Small intestine (tissue), 7 donors: ENCODE data around the gene PFDN1. TPM values are rescaled to one million over a fixed set of nuclear protein-coding genes. Genes with fewer than 3 reads are reported as not detected.

Experiments
- DNase-seq, 2 donors: peaks; one replicate each; pipeline versions ENCODE4 v3.0.0 to v3.0.0-alpha.2; 2013
- FAIRE-seq: peaks from 2 replicates; lab custom pipeline; 2012; peaks lifted over from hg19 to GRCh38; lab: Jason Lieb, UNC
- H3K27ac ChIP-seq, 3 donors: one replicate each; pipeline ENCODE4 v1.5.1; 2013; ENCODE audit warnings: low read length in 2 of 3, mild to moderate bottlenecking in 2 of 3, control low read depth in 1 of 3, inconsistent platforms in 1 of 3, low read depth in 1 of 3, moderate library complexity in 1 of 3
- H3K27me3 ChIP-seq, 3 donors: one replicate each; pipeline ENCODE4 v1.6.1; 2013; ENCODE audit warnings: low read length in 3 of 3, inconsistent platforms in 1 of 3; ENCODE audit not compliant: control insufficient read depth in 3 of 3, insufficient read depth in 3 of 3
- H3K36me3 ChIP-seq, 3 donors: one replicate each; pipeline ENCODE4 v1.6.1; 2013; ENCODE audit warnings: low read length in 3 of 3, inconsistent platforms in 1 of 3, low read depth in 1 of 3, mild to moderate bottlenecking in 1 of 3, moderate library complexity in 1 of 3; ENCODE audit not compliant: control insufficient read depth in 3 of 3, insufficient read depth in 2 of 3
- H3K4me1 ChIP-seq, 3 donors: one replicate each; pipeline ENCODE4 v1.6.1; 2013; ENCODE audit warnings: low read length in 2 of 3, inconsistent platforms in 1 of 3, low read depth in 1 of 3, mild to moderate bottlenecking in 1 of 3, moderate library complexity in 1 of 3; ENCODE audit not compliant: control insufficient read depth in 3 of 3, insufficient read depth in 2 of 3
- H3K4me3 ChIP-seq, 3 donors: one replicate each; pipeline ENCODE4 v1.5.1; 2013; ENCODE audit warnings: low read length in 3 of 3, control low read depth in 1 of 3, inconsistent platforms in 1 of 3, low read depth in 1 of 3, mild to moderate bottlenecking in 1 of 3, moderate library complexity in 1 of 3
- H3K9me3 ChIP-seq, 2 donors: one replicate each; pipeline ENCODE4 v1.6.1; 2013; ENCODE audit warnings: low read depth in 1 of 2, low read length in 1 of 2; ENCODE audit not compliant: control insufficient read depth in 2 of 2, insufficient read depth in 1 of 2
- WGBS, 3 donors: extraction: QIAGEN DNeasy Blood & Tissue Kit; methylation state at CpG; one replicate each; pipeline ENCODE4 v1.1.7; 2013; 5-methylcytosine and 5-hydroxymethylcytosine counted together
- polyA plus RNA-seq, 4 donors: library from polyadenylated mRNA; stranded (reverse) in 3 of 4; unstranded in 1 of 4; fragments of 200-250 nt in 3 of 4; fragments of 120-200 nt in 1 of 4; gene quantifications; one replicate each; pipeline versions ENCODE4 v1.2.1 to v1.2.3, GENCODE V29; 2013
- donor health status: healthy with polysubstance abuse.
- donor health status: control.
- donor health status: control.
- donor health status: Bipolar disorder and iron deficiency.
- donor health status: healthy.

Gene PFDN1
- polyA plus RNA-seq, 4 donors, result 53.8 to 73.1 (median 66.8) TPM

- H3K27me3 ChIP-seq, result no peaks in the 10 kb centered on the region
- peaks cover 4 to 29% (median 17%) of the 10 kb centered on the region in 3 donors for H3K36me3 ChIP-seq
- 92 to 95% (median 94%) methylated on average over 2 of the region's 2 CpGs for WGBS, 3 donors
- DNase-seq (no peak), FAIRE-seq (no peak)
- no peak overlapping the region for H3K27ac ChIP-seq
- no peak overlapping the region for H3K4me3 ChIP-seq
- H3K9me3 ChIP-seq, result no peaks in the 10 kb centered on the region
- peaks cover 0 to 6% (median 5%) of the 10 kb centered on the region in 3 donors for H3K4me1 ChIP-seq
Observed at GRCh38 chr5:140338908-140339307, 36.0 kb upstream of the PFDN1 start.

DNA sequence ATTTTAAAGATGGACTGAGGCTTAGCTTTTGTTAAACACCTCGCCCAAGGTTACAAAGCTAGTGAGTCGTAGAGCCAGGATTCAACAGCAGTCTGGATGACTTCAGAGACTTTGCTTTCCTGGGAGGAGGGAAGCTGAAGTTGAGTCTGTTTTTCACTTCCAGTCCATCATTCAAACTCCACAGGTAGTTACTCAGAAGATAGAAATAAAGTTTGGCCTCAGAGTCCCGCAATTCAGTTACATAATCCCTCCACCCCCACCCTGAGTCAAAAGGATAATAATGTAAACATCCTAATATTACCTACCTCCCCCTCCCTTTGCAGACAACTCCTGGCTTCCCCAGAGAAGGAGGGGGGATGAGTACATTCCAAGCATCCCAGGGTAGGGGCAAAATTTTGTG lies 35.4 kb upstream of the PFDN1 start:
- WGBS, 3 donors, result 78 to 85% (median 83%) methylated on average over 3 of the region's 3 CpGs
- FAIRE-seq (no peak), DNase-seq (no peak)
- Histone ChIP-seq H3K27ac (no peak overlapping the region), H3K9me3 (no peaks in the 10 kb centered on the region), H3K27me3 (no peaks in the 10 kb centered on the region), H3K4me1 (peaks cover 0 to 6% (median 5%) of the 10 kb centered on the region in 3 donors), H3K4me3 (no peak overlapping the region), H3K36me3 (peaks cover 4 to 30% (median 19%) of the 10 kb centered on the region in 3 donors)

DNA sequence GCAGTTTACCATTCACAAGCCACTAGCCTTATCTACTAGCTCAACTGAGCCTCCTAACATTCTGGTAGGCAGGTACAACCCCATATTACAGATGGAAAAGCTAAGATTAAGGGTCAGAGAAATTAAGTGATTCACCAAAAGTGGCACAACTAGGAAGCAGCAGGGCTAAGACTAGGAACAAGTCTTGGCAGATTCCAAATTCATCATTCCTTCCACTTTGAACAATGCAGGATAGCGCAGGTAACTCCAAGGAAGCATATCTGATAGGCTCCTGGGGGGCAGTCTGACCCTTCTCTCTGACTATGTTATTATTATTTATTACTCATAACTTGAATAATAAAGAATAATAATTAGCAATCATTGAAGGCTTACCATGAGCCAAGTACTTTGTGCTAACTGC lies 35.0 kb upstream of the PFDN1 start:
- H3K4me1 ChIP-seq, result peaks cover 0 to 5% (median 4%) of the 10 kb centered on the region in 3 donors
- no peak for FAIRE-seq

DNA sequence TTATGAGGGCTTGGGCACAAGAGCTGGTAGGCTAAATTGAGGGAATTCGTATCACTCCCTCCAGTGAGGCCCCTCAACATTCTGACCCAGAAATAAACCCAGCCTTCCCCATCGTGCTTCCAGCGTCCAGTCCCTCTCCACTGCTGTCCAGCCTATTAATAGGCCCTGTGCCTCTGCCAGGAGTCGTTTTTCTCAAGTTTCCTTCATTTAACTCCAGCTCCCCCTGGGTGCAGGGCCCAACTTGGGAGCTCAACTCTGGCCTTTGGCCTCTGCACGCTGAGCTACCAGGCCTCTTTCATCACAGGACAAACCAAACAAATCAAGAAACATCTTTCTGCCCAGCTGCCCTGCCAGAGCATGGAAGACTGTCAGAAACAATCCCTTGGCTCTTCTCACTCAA lies 33.5 kb upstream of the PFDN1 start:
- H3K36me3 ChIP-seq, result peaks cover 2 to 19% (median 12%) of the 10 kb centered on the region in 3 donors
- peak overlapping the region in 1 of 3 donors; percentile 14 for H3K27ac ChIP-seq
- H3K4me1 ChIP-seq, result no peaks in the 10 kb centered on the region
- no peak overlapping the region for H3K4me3 ChIP-seq
- DNase-seq, result no peak
- H3K9me3 ChIP-seq, result no peaks in the 10 kb centered on the region
- no peaks in the 10 kb centered on the region for H3K27me3 ChIP-seq
- no peak for FAIRE-seq
- 49 to 63% (median 57%) methylated on average over 5 of the region's 5 CpGs for WGBS, 3 donors

More for the DNA sequence above, 35.0 kb upstream of the PFDN1 start:
- no peak overlapping the region for H3K27ac ChIP-seq
- no peak for DNase-seq
- no peaks in the 10 kb centered on the region for H3K27me3 ChIP-seq
- H3K36me3 ChIP-seq, result peaks cover 2 to 31% (median 20%) of the 10 kb centered on the region in 3 donors
- no peaks in the 10 kb centered on the region for H3K9me3 ChIP-seq
- 90 to 100% (median 100%) methylated on average over 1 of the region's 1 CpG for WGBS, 3 donors
- no peak overlapping the region for H3K4me3 ChIP-seq

DNA sequence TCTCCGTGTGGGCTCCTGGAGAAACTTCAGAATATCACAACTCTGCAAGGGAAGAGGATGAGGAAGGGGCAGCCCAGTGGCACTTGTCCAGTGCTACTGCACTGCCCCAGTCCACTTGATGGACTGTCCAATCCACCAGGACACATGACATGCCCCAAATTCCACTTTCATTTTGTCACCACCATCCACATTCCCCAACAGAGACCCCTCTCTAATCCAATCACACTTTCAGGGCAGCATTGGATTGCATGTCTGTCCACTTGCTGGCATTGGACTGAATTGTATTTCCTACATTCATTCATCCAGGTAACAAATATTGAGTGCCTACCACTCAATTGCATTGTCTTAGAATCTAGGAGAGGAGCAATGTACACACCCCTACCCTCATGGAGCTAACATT lies 28.7 kb upstream of the PFDN1 start:
- no peak for FAIRE-seq
- WGBS, 3 donors, result 82 to 88% (median 85%) methylated on average over 1 of the region's 1 CpG
- Histone ChIP-seq H3K27ac (no peak overlapping the region), H3K9me3 (no peaks in the 10 kb centered on the region), H3K4me3 (no peak overlapping the region), H3K4me1 (no peaks in the 10 kb centered on the region), H3K27me3 (no peaks in the 10 kb centered on the region), H3K36me3 (peaks cover 2 to 15% (median 12%) of the 10 kb centered on the region in 3 donors)
- no peak for DNase-seq

DNA sequence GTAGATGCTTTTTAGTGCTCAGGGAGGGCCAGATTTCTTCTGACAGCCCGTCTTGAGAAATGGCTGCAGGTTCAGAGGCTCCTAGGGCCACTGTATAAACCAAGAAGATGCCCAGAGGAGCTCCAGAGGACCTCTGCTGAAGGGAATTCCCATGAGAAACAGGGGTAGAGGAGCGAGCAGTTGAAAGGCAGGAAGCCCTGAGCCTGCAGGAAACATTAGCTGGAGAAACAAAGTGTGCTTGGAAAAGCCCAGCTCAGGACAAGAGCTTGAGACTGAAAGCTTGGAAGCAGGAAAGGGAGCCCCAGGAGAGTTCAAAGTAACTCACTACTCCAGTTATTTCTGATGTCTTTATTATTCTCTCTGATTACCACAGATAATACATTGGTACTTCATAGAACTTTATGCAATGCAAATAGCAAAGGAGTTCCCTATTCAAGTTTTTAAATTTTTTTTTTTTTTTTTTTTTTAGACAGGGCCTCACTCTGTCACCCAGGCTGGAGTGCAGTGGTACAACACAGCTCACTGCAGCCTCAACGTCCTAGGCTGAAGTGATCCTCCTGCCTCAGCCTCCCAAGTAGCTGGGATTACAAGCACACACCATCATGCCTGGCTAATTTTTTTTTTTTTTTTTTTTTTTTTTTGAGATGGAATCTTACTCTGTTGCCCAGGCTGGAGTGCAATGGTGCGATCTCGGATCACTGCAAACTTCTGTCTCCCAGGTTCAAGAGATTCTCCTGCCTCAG lies 27.0 kb upstream of the PFDN1 start:
- Histone ChIP-seq H3K27ac (no peak overlapping the region), H3K27me3 (no peaks in the 10 kb centered on the region), H3K4me3 (no peak overlapping the region), H3K4me1 (no peaks in the 10 kb centered on the region), H3K9me3 (no peaks in the 10 kb centered on the region), H3K36me3 (peaks cover 2 to 9% (median 5%) of the 10 kb centered on the region in 3 donors)
- DNase-seq (no peak), FAIRE-seq (no peak)
- WGBS, 3 donors, result 64 to 72% (median 68%) methylated on average over 3 to 5 of the region's 5 CpGs

DNA sequence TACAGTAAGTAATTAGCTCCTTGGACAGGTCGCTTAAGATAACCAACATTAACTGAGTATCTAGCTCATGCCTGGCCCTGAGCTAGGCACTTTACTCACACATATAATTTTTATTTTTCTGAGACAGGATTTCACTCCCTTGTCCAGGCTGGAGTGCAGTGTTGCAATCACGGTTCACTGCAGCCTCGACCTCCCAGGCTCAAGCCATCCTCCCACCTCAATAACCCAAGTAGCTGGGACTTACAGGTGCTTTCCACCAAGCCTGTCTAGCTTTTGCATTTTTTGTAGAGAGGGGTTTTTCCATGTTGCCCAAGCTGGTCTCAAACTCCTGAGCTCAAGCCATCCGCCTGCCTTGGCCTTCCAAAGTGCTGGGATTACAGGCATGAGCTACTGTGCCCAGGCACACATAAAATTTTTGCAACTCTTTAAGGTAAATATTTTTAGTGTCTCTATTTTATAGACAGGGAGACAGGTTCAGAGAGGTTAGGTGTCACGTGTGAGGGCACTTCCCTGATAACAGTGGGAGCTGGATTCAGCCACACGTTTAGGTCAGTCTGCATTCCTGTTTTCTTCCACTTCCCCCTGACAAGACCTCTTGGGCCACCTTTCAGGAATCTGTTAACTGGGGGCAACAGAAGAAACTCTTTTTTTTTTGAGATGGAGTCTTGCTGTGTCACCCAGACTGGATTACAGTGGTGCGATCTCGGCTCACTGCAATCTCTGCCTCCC lies 25.3 kb upstream of the PFDN1 start:
- H3K36me3 ChIP-seq, result peaks cover 0 to under 1% (median 0%) of the 10 kb centered on the region in 3 donors
- H3K4me1 ChIP-seq, result no peaks in the 10 kb centered on the region
- no peak overlapping the region for H3K4me3 ChIP-seq
- DNase-seq (no peak), FAIRE-seq (no peak)
- no peaks in the 10 kb centered on the region for H3K27me3 ChIP-seq
- no peaks in the 10 kb centered on the region for H3K9me3 ChIP-seq
- no peak overlapping the region for H3K27ac ChIP-seq
- WGBS, 3 donors, result 77 to 83% (median 80%) methylated on average over 8 of the region's 8 CpGs

- no peaks in the 10 kb centered on the region for H3K4me1 ChIP-seq
- H3K27ac ChIP-seq, result no peak overlapping the region
- no peaks in the 10 kb centered on the region for H3K9me3 ChIP-seq
- H3K36me3 ChIP-seq, result no peaks in the 10 kb centered on the region
- DNase-seq, result no peak
- no peaks in the 10 kb centered on the region for H3K27me3 ChIP-seq
- WGBS, 3 donors, result 56 to 72% (median 70%) methylated on average over 2 of the region's 2 CpGs
- FAIRE-seq, result no peak
- no peak overlapping the region for H3K4me3 ChIP-seq
Observed at GRCh38 chr5:140327589-140327988, 24.7 kb upstream of the PFDN1 start.
